Measurements from ENCODE around the gene TBPL1. TPM values are rescaled to one million over a fixed set of nuclear protein-coding genes. Genes with fewer than 3 reads are reported as not detected.

TBPL1 gene
- total RNA-seq, 1 donor = 14.1 TPM

DNA sequence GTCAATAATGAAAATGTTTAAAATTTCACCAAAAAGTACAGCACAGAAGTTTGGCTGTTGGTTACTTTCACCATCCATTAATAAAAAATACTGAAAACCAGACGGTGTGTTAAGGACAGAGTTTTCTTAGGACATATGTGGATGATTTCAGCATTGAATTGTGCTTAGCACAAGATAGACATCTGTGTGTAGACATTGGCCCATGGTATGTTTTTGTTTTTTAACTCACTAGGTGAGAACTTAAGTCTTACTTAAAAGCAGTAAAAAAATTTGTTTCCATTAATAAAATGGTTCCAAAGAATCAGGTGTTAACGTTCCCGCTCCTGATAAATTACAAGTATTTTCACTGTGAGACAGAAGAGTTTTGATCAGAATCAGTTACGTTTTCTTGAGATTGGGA, 4.2 kb downstream of the TBPL1 start:
- no peak overlapping the region for H3K4me2 ChIP-seq (ENCODE audit: insufficient read depth, low read length)
- TF ChIP-seq, protein P1, sequence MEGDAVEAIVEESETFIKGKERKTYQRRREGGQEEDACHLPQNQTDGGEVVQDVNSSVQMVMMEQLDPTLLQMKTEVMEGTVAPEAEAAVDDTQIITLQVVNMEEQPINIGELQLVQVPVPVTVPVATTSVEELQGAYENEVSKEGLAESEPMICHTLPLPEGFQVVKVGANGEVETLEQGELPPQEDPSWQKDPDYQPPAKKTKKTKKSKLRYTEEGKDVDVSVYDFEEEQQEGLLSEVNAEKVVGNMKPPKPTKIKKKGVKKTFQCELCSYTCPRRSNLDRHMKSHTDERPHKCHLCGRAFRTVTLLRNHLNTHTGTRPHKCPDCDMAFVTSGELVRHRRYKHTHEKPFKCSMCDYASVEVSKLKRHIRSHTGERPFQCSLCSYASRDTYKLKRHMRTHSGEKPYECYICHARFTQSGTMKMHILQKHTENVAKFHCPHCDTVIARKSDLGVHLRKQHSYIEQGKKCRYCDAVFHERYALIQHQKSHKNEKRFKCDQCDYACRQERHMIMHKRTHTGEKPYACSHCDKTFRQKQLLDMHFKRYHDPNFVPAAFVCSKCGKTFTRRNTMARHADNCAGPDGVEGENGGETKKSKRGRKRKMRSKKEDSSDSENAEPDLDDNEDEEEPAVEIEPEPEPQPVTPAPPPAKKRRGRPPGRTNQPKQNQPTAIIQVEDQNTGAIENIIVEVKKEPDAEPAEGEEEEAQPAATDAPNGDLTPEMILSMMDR (IDR thresholded peaks at IDR 0.05; ENCODE audit: extremely low read depth, low read depth, low read length) = no peak
- peaks cover 58% of the 10 kb centered on the region for H4K20me1 ChIP-seq (ENCODE audit: insufficient read depth, low read length)
- H3K27me3 ChIP-seq (ENCODE audit: insufficient read depth, low read length) = no peaks in the 10 kb centered on the region
- H3K27ac ChIP-seq (ENCODE audit: low read depth, low read length) = no peak overlapping the region
- peaks cover 91% of the 10 kb centered on the region for H3K79me2 ChIP-seq (ENCODE audit: insufficient read depth, low read length)
- H3K36me3 ChIP-seq (ENCODE audit: insufficient read depth, low read length) = no peaks in the 10 kb centered on the region
- no peak for DNase-seq (ENCODE audit: insufficient read length, low spot score, missing footprints)
- no peak overlapping the region for H3K4me3 ChIP-seq (ENCODE audit: insufficient read depth, low read length)
- no peak overlapping the region for H2AFZ ChIP-seq (ENCODE audit: low read length)
- H3K9me3 ChIP-seq (ENCODE audit: low read depth, low read length) = no peaks in the 10 kb centered on the region
- peaks cover 14% of the 10 kb centered on the region for H3K4me1 ChIP-seq (ENCODE audit: insufficient read depth, low read length)

DNA sequence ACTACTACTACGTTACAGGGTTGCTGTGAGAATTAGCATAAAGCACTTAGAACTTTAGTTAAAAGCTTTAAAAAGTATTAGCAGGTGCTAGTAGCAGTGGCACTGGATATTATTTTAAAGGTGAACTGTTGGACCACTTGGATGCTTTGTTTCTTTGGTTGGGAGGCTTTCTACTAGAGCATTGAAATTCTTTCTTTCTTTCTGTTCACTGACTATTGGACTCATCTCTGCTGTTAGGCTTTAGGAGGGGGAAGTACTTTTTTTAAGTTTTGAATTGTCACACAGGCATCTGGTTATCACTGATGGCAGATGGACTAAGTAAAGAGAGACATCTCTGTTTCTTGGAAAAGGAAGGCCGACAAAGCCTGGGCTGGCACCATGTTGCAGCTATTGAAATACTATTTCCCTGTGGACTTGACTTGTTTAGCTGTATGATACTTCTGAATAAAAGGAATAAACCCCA, 4.8 kb downstream of the TBPL1 start:
- DNase-seq (ENCODE audit: insufficient read length, low spot score, missing footprints) = no peak
- no peak overlapping the region for H3K4me2 ChIP-seq (ENCODE audit: insufficient read depth, low read length)
- TF ChIP-seq, protein P1 (IDR thresholded peaks at IDR 0.05; ENCODE audit: extremely low read depth, low read depth, low read length) = no peak
- H3K36me3 ChIP-seq (ENCODE audit: insufficient read depth, low read length) = no peaks in the 10 kb centered on the region
- no peak overlapping the region for H3K4me3 ChIP-seq (ENCODE audit: insufficient read depth, low read length)
- H3K79me2 ChIP-seq (ENCODE audit: insufficient read depth, low read length) = peaks cover 96% of the 10 kb centered on the region
- H3K4me1 ChIP-seq (ENCODE audit: insufficient read depth, low read length) = peaks cover 14% of the 10 kb centered on the region
- H4K20me1 ChIP-seq (ENCODE audit: insufficient read depth, low read length) = peaks cover 63% of the 10 kb centered on the region
- no peak overlapping the region for H3K27ac ChIP-seq (ENCODE audit: low read depth, low read length)
- no peaks in the 10 kb centered on the region for H3K27me3 ChIP-seq (ENCODE audit: insufficient read depth, low read length)
- no peak overlapping the region for H2AFZ ChIP-seq (ENCODE audit: low read length)
- H3K9me3 ChIP-seq (ENCODE audit: low read depth, low read length) = no peaks in the 10 kb centered on the region

DNA sequence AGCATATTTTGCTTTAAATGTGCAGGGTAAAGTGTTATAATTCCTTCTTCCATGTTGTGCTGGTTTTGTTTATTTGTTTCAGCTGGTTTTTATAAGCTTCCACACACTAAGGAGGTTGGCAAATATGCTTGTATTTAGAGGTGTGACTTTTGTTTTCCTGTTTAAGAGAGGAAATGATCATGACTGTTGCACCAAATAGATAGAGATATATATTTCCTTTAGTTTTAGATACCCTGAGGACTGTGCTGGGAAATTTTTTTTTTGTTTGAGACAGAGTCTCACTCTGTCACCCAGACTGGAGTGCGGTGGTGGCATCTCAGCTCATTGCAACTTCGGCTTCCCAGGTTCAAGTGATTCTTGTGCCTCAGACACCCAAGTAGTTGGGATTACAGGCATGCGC, 5.8 kb downstream of the TBPL1 start:
- H4K20me1 ChIP-seq (ENCODE audit: insufficient read depth, low read length) = peaks cover 67% of the 10 kb centered on the region

DNA sequence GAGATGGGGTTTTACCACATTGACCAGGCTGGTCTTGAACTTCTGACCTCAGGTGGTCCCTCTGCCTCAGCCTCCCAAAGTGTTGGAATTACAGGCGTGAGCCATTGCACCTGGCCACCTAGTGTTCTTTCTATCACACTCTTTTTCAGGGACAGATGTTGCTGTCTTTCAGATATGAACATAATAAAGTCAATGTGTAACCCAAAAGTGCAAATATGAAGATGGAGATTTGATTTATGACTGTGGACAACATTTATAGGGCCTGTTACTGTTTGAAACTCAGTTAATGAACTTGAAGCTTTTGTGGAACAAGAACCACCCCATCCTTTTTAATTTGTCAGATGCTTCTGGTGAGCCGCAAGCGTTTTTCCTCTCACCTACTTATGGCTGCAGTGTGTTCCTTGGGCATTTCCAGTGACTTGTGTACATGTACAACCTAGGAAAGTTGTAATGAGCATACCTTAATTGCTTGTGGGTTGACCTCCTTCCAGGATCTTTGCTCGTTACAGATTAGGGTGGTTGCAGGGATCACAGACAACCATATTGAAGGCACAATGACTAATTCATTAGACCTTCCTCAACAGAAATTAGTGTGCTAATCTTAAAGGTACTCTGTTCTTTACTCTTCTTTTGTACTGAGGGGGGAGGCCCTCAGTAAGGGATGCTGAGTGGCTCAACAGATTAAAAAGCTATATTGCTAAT, 6.8 kb downstream of the TBPL1 start:
- Histone ChIP-seq H3K36me3 (ENCODE audit: insufficient read depth, low read length) (no peaks in the 10 kb centered on the region), H3K4me1 (ENCODE audit: insufficient read depth, low read length) (peaks cover 3% of the 10 kb centered on the region), H4K20me1 (ENCODE audit: insufficient read depth, low read length) (peaks cover 58% of the 10 kb centered on the region), H3K4me3 (ENCODE audit: insufficient read depth, low read length) (no peak overlapping the region), H3K4me2 (ENCODE audit: insufficient read depth, low read length) (no peak overlapping the region), H3K27me3 (ENCODE audit: insufficient read depth, low read length) (no peaks in the 10 kb centered on the region), H3K9me3 (ENCODE audit: low read depth, low read length) (no peaks in the 10 kb centered on the region), H3K79me2 (ENCODE audit: insufficient read depth, low read length) (peaks cover 89% of the 10 kb centered on the region), H2AFZ (ENCODE audit: low read length) (no peak overlapping the region), H3K27ac (ENCODE audit: low read depth, low read length) (no peak overlapping the region)
- DNase-seq (ENCODE audit: insufficient read length, low spot score, missing footprints) = no peak
- TF ChIP-seq, protein P1 (IDR thresholded peaks at IDR 0.05; ENCODE audit: extremely low read depth, low read depth, low read length) = no peak

More for the DNA sequence above, 5.8 kb downstream of the TBPL1 start:
- peaks cover 12% of the 10 kb centered on the region for H3K4me1 ChIP-seq (ENCODE audit: insufficient read depth, low read length)
- H3K27me3 ChIP-seq (ENCODE audit: insufficient read depth, low read length) = no peaks in the 10 kb centered on the region
- H3K9me3 ChIP-seq (ENCODE audit: low read depth, low read length) = no peaks in the 10 kb centered on the region
- H2AFZ ChIP-seq (ENCODE audit: low read length) = no peak overlapping the region
- DNase-seq (ENCODE audit: insufficient read length, low spot score, missing footprints) = no peak
- no peak overlapping the region for H3K27ac ChIP-seq (ENCODE audit: low read depth, low read length)
- TF ChIP-seq, protein P1 (IDR thresholded peaks at IDR 0.05; ENCODE audit: extremely low read depth, low read depth, low read length) = no peak
- peaks cover 96% of the 10 kb centered on the region for H3K79me2 ChIP-seq (ENCODE audit: insufficient read depth, low read length)
- H3K4me2 ChIP-seq (ENCODE audit: insufficient read depth, low read length) = no peak overlapping the region
- no peaks in the 10 kb centered on the region for H3K36me3 ChIP-seq (ENCODE audit: insufficient read depth, low read length)
- H3K4me3 ChIP-seq (ENCODE audit: insufficient read depth, low read length) = no peak overlapping the region

Measured in osteoblast (primary cell).